GM18868 (cell line): ENCODE data around the gene KCNJ2.

Experiments
- ATAC-seq: cut with Tn5 transposase; IDR thresholded peaks from one replicate; pipeline ENCODE4 v1.9.1; 2021; ENCODE audit warnings: mild to moderate bottlenecking, moderate library complexity; ENCODE audit not compliant: unreplicated experiment

Gene KCNJ2

GRCh38 chr17:70168977-70169708 lies at the start of gene KCNJ2:
KCNJ2 (plus strand) TSS chr17:70169532; CDS start chr17:70175040, 5,508 bp downstream.
- peak; percentile 98 for ATAC-seq

DNA sequence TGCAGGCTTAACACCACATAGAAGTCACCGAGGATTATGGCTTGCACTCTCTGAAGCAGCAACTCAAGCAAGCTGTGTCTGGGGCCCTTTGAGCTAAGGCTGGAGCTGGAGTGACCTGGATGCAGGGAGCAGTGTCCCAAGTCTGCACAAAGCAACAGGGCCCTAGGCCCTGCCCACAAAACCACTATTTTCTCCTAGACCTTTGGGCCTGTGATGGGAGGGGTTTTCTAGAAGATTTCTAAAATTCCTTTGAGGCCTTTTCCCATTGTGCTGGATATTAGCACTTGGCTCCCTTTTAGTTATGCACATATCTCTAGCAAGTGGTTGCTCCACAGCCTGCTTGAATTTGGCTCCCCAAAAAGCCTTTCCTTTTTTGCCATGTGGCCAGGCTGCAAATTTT lies 49.8 kb upstream of the KCNJ2 start:
- no peak for ATAC-seq

GRCh38 chr17:70119983-70120382 lies 49.3 kb upstream of the KCNJ2 start:
- no peak for ATAC-seq

DNA sequence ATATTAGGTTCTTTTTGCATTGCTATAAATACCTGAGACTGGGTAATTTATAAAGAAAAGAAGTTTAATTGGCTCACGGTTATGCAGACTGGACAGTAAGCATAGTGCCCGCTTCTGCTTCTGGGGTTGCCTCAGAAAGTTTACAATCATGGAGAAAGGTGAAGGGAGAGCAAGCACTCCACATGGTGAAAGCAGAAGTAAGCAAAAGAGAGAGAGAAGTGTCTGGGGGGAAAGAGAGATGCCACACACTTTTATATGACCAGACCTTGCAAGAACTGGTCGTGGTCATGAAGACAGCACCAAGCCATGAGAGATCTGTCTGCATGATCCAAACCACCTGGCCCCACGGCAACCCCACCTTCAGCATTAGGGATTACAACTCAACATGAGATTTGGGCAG lies 48.9 kb upstream of the KCNJ2 start:
- ATAC-seq: no peak

- ATAC-seq: no peak
These were observed 48.2 kb upstream of the KCNJ2 start for GRCh38 chr17:70121126-70121525.

DNA sequence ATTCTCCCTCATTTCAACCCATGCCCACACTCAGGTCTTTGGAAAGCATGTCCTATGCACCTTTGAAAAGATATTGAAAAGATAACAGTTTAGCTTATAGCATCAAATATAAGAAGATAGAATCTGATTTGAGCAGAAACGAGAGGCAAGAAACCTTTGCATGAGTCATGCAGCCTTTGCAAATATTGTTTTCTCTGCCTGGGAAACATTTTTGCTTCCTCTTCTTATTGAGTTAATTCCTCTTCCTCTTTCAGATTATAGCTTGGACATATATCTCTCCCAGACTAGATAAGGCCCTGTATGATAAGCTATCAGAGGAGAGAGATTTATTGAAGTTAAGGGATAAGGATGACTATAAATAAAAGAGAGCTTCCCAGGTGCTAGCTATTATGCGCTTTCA lies 46.1 kb upstream of the KCNJ2 start:
- ATAC-seq: no peak

DNA sequence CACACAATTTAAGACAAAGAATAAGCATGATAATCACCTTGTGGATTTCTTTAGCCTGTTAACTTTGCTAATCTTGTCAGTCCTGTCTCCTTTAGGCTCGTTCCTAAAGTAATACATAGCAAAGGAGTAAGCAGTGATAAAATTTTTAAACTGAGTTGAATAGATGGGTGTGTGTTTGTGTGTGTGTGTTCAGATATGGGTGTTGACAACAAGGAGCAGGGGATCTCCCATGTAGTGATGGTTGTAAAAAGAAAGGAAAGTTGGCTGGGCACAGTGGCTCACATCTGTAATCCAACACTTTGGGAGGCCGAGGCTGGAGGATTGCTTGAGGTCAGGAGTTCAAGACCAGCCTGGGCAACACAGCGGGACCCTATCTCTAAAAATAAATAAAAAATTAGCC lies 44.6 kb upstream of the KCNJ2 start:
- no peak for ATAC-seq

- ATAC-seq: no peak
These were observed 42.0 kb upstream of the KCNJ2 start for GRCh38 chr17:70127221-70127873.

- ATAC-seq: no peak
These were observed 40.5 kb upstream of the KCNJ2 start for GRCh38 chr17:70128727-70129238.

GRCh38 chr17:70130289-70130688 lies 39.0 kb upstream of the KCNJ2 start:
- ATAC-seq: no peak

- ATAC-seq: no peak
These were observed 36.8 kb upstream of the KCNJ2 start for GRCh38 chr17:70132505-70132904.

- no peak for ATAC-seq
These were observed 35.3 kb upstream of the KCNJ2 start for GRCh38 chr17:70134042-70134441.

DNA sequence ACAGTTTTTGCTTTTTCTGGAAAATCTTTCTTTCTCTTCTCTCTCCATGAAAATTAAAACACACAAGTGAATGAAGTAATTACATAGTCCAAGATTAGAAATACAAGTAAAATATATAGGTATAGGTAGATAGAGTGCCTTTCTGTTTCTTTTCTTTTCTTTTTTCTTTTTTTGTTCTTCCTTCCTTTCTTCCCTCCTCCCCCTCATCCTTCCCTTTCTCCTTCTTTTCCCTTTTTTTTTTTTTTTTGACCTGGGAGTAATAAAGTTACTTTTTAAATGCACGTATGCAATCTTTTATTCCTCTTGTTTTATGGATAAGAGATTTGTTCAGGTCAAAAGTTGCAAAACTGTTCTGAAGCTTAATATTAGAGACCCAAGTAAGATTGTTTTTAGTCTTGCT lies 34.6 kb upstream of the KCNJ2 start:
- no peak for ATAC-seq

DNA sequence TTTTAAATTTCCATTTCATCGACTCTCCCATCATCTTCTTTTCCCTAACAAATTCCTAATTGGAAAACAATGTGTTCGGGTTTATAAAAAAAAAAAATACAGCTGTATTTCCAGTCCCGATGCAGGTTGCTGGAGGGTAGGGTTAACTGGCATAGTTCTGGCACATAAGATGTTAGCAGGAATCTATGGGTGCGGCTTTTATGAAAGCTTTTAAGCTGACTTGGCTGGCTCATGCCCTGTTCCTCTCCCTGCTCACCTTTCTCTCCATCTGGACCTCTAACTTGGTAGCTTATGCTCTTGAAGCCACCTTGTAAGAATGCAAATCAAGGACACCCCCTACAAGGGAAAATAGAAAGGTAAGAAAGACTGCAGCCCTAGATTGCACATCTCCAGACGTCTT lies 33.2 kb upstream of the KCNJ2 start:
- no peak for ATAC-seq

DNA sequence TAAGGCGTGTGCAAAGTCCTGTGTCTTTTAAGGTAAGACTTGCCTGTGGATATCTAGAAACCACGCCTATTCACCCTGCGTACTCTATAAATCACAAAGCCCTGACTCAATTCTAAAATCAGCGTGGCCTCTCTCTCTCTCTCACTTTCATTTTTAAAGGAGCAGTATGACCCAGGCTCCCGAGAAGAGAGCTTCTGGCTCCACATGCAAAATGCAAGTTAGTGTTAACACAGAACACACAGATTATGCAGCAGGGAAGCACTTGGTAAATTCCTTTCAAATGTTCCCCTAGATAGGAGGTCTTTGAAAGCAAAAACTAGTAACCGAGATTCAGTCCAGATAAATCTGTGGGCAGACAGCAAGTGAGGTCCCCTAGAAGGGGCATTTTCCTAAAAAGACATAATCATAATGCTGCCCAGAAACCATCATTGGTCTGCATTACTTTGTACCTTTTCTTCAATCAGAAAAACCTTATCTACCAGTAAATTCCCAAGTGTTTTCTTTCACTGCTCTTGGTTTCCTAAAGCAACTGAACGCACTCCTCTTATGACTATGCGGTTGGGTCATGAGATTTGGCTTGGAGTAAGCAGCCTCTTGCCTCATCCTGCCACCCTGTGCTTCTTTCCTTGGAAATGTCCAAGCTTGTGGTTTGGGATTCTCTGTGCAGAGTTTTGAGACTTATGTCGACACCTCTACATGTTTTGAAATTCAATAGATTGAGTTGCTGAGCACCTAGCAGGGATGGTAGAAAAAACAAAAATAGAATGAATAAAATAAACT lies 31.7 kb upstream of the KCNJ2 start:
- peak; percentile 99 for ATAC-seq

GRCh38 chr17:70138291-70138865 lies 31.0 kb upstream of the KCNJ2 start:
- ATAC-seq: no peak

- ATAC-seq: no peak
These were observed 29.8 kb upstream of the KCNJ2 start for GRCh38 chr17:70139449-70139993.

DNA sequence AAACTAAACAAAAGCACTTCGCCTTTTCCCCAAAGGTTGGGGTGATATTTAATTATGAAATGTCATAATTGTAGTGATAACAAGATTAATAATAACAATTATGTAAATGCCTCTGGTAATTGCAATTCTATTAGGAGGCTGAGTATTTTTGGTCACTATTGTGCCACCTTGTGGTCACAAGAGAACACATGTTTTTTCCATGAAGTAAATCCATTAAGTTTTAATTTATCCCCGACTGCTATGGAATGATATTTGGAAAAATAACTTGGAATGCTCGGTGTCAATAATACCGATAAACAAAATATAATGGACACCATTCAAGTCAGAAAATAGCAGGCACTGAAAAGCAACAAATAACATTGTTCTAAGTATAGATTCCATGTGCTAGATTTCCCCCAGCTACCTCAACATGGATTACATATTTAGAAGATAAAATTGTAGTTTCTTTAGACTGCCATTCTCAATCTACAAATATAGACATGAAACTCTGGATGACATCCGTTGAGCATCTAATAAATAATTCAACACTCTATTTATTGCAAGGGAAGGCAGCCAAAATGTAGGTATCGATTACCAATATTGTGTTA lies 25.0 kb upstream of the KCNJ2 start:
- no peak for ATAC-seq

DNA sequence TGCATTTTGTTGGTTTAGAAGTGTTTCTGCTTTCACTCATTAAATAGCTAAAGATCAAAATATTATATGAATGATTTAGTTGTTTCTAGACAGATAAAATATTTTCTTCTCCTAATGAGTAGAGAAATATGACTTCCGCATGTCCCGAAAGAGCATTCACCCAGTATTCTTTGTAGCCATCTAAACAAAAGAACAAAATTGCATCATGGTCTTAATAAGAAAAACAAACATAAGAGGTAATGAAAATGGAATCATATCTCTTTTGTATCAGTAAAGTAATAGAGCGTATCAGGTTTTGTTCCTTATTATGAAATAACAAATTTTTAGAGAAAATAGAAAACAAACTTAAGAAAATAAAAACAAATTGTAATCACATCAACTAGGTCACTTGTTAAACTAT lies 16.1 kb upstream of the KCNJ2 start:
- ATAC-seq: no peak

DNA sequence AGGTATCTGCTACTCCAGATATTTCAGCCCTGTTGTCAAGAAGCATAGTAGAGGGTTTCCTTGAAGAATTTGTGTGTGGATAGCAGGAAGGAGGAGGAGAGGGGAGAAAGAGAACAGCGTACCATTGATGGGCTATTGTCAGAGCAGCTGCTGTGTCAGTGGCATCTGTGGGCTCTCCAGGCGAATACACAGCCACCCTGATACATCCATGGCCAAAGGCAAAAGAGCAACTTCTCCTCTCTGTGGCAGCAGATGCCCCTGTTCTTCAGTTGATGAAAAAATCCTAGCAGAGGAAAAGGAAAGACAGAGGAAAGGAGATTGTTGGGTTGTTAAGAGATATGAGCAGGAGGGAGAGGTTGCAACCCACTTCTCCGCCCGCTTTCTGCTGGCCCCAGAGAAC lies 12.2 kb upstream of the KCNJ2 start:
- ATAC-seq: no peak

DNA sequence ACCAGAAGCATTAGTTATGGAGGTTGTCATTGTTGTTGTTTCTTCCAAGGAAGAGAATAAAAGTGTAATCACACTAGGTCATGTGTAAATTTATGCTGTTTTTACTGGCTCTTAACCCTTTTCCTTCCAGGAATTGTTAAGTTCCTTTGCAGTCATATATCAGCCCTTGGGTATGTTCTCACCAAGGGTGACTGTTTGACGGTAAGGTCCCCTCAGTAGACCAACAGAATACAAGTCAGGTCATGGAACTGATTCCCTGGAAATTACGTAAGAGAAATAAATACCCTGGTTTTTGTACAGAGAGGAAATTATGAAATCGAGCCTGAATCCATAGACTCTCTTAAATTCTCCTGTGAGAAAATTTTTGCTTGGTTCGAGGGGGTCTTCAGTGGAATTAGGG lies 11.2 kb upstream of the KCNJ2 start:
- ATAC-seq: no peak
